ENCODE measurements around the gene SUSD4.

GRCh38 chr1:223250632-223251015 lies 113.4 kb downstream of the SUSD4 start:
- TF ChIP-seq CTCF (conservative IDR thresholded peaks at IDR 0.05 in 1 of 2, IDR thresholded peaks at IDR 0.05 in 1 of 2; ENCODE audit: low read depth in 1 of 2, low read length in 2 of 2) (no peak), EZH2 (IDR thresholded peaks at IDR 0.05; ENCODE audit: low read length, missing control alignments) (no peak)
